GM21381 (cell line): Measurements from ENCODE around the gene PIAS1.
"Not testable (repeated sequence)": the region's sequence is repeated elsewhere in the genome, so short reads cannot be mapped to it uniquely, and the experiment has no call there.

ENCODE experiments used
- ATAC-seq: cut with Tn5 transposase; IDR thresholded peaks from one replicate; pipeline ENCODE4 v1.9.1; 2021; ENCODE audit warnings: mild to moderate bottlenecking, moderate library complexity; ENCODE audit not compliant: unreplicated experiment

Gene PIAS1

GRCh38 chr15:68213991-68214837 lies 160.1 kb downstream of the PIAS1 start:
- ATAC-seq: no peak

- no peak for ATAC-seq
These were observed 160.7 kb downstream of the PIAS1 start for GRCh38 chr15:68214838-68215254.

GRCh38 chr15:68217341-68217740 lies 163.2 kb downstream of the PIAS1 start:
- ATAC-seq: no peak

- ATAC-seq: no peak
These were observed 164.2 kb downstream of the PIAS1 start for GRCh38 chr15:68218331-68218730.

GRCh38 chr15:68218847-68219798 lies 165.0 kb downstream of the PIAS1 start:
- ATAC-seq: no peak

- no peak for ATAC-seq
These were observed 166.4 kb downstream of the PIAS1 start for GRCh38 chr15:68220489-68220888.

- ATAC-seq: no peak
These were observed 166.9 kb downstream of the PIAS1 start for GRCh38 chr15:68220967-68221366.

- not testable (repeated sequence) for ATAC-seq
These were observed 167.7 kb downstream of the PIAS1 start for GRCh38 chr15:68221530-68222431.

- not testable (repeated sequence) for ATAC-seq
These were observed 168.3 kb downstream of the PIAS1 start for GRCh38 chr15:68222432-68222743.

- no peak for ATAC-seq
These were observed 169.1 kb downstream of the PIAS1 start for GRCh38 chr15:68223171-68223570.

GRCh38 chr15:68224108-68224507 lies 170.0 kb downstream of the PIAS1 start:
- ATAC-seq: no peak

GRCh38 chr15:68224546-68225250 lies 170.6 kb downstream of the PIAS1 start:
- no peak for ATAC-seq

GRCh38 chr15:68225442-68225841 lies 171.3 kb downstream of the PIAS1 start:
- ATAC-seq: not testable (repeated sequence)

GRCh38 chr15:68227643-68228142 lies 173.6 kb downstream of the PIAS1 start:
- ATAC-seq: no peak

- no peak for ATAC-seq
These were observed 174.2 kb downstream of the PIAS1 start for GRCh38 chr15:68228143-68228970.

- peak; percentile 5 for ATAC-seq
These were observed 174.9 kb downstream of the PIAS1 start for GRCh38 chr15:68228971-68229385.

GRCh38 chr15:68229386-68230156 lies 175.5 kb downstream of the PIAS1 start, which contains the start of gene CLN6:
Gene CLN6, minus strand, starts transcription at chr15:68229728. Its CDS starts 144 bp downstream, at chr15:68229584.
- ATAC-seq: peak; percentile 74
